GM12878 (cell line): ENCODE measurements around the gene YY1. TPM values are rescaled to one million over a fixed set of nuclear protein-coding genes. Genes with fewer than 3 reads are reported as not detected.
A peak's percentile ranks its signal among the peaks of the same experiment; 100 is the strongest.

Source experiments
- ATAC-seq: fragments of 200-7000 bp; cut with Tn5 transposase; 3 replicates; pipeline ENCODE4 v1.9.1; 2020; ENCODE audit warnings: mild to moderate bottlenecking, moderate library complexity
- BruUV-seq: library from RNA; stranded (reverse); fragments of 400-500 nt; replicated peaks from 2 replicates; lab custom pipeline; 2021; lab: Mats Ljungman, UMichigan
- CTCF ChIA-PET: fragments of 300-600 bp; sonication (Branson Sonifier 250); formaldehyde crosslinking; extraction: SDS; loops from one replicate; lab custom pipeline; 2021; ENCODE audit warnings: inconsistent platforms; lab: Yijun Ruan, JAX
- POLR2A ChIA-PET: fragments of 350-600 bp; formaldehyde crosslinking; extraction: SDS; loops from one replicate; lab custom pipeline; 2021; ENCODE audit warnings: inconsistent platforms; lab: Charles Lee
- RAD21 ChIA-PET: fragments of 300-600 bp; sonication (Branson Sonifier 250); formaldehyde crosslinking; loops from one replicate; lab custom pipeline; 2023; ENCODE audit warnings: antibody characterized with exemption; ENCODE audit not compliant: unreplicated experiment; lab: Charles Lee
- SMC1A ChIA-PET: fragments of 300-600 bp; sonication (Branson Sonifier 250); formaldehyde crosslinking; loops from one replicate; lab custom pipeline; 2023; ENCODE audit not compliant: unreplicated experiment, uncharacterized antibody; lab: Charles Lee
- DNase-seq: peaks from one replicate; pipeline ENCODE4 v3.0.0-alpha.2; 2011; ENCODE audit warnings: low read depth, low spot score
- FAIRE-seq: peaks from 3 replicates; lab custom pipeline; 2011; peaks lifted over from hg19 to GRCh38; lab: Jason Lieb, UNC
- H2AFZ ChIP-seq: 2 replicates; pipeline ENCODE4 v1.6.0; 2011; ENCODE audit warnings: low read depth, low read length, control low read depth; ENCODE audit not compliant: control insufficient read depth
- H3K27ac ChIP-seq: 2 replicates; pipeline ENCODE4 v1.5.1; 2011; ENCODE audit warnings: control low read depth; ENCODE audit not compliant: control insufficient read depth, insufficient read depth
- H3K27me3 ChIP-seq, 2 experiments: replicated peaks in 1 of 2; 2 replicates each; pipeline versions ENCODE4 v1.6.0 to v1.6.1; 2011; ENCODE audit warnings: low read length in 1 of 2; ENCODE audit not compliant: control insufficient read depth in 2 of 2, insufficient read depth in 2 of 2
- H3K36me3 ChIP-seq, 2 experiments: 2 replicates each; pipeline ENCODE4 v1.5.1; 2011; ENCODE audit warnings: low read length in 1 of 2; ENCODE audit not compliant: control insufficient read depth in 2 of 2, insufficient read depth in 2 of 2
- H3K4me1 ChIP-seq: 2 replicates; pipeline ENCODE4 v1.6.1; 2011; ENCODE audit warnings: mild to moderate bottlenecking, low read length, moderate library complexity, mixed read lengths; ENCODE audit not compliant: control insufficient read depth, insufficient read depth
- H3K4me2 ChIP-seq: 2 replicates; pipeline ENCODE4 v1.6.0; 2011; ENCODE audit warnings: control low read depth; ENCODE audit not compliant: control insufficient read depth, insufficient read depth
- H3K4me3 ChIP-seq: fragments of 200-600 bp; sonication (generic); 2 replicates; pipeline ENCODE4 v1.5.1; 2016
- H3K79me2 ChIP-seq: 2 replicates; pipeline ENCODE4 v1.6.0; 2011; ENCODE audit warnings: low read length; ENCODE audit not compliant: control insufficient read depth, insufficient read depth
- H3K9ac ChIP-seq: 2 replicates; pipeline ENCODE4 v1.8.0; 2011; ENCODE audit warnings: low read length, control low read depth, mixed read lengths; ENCODE audit not compliant: control insufficient read depth, insufficient read depth
- H3K9me3 ChIP-seq: replicated peaks from 3 replicates; pipeline ENCODE4 v1.5.1; 2011; ENCODE audit warnings: mild to moderate bottlenecking, low read length; ENCODE audit not compliant: control insufficient read depth, insufficient read depth
- H4K20me1 ChIP-seq: 2 replicates; pipeline ENCODE4 v1.6.0; 2011; ENCODE audit not compliant: control insufficient read depth, insufficient read depth
- RUNX3 ChIP-seq: IDR thresholded peaks from 2 replicates; pipeline ENCODE4 v1.6.1; 2012; ENCODE audit warnings: low read length, inconsistent platforms
- ZNF24 ChIP-seq: fragments of 450-650 bp; IDR thresholded peaks from 2 replicates; pipeline ENCODE4 v1.6.1; 2017; ENCODE audit warnings: antibody characterized with exemption, mild to moderate bottlenecking
- WGBS: methylation state at CpG from one replicate; pipeline ENCODE4 v1.1.6; 2016; ENCODE audit warnings: low lambda C conversion rate; ENCODE audit not compliant: insufficient replicate concordance, insufficient coverage; ENCODE audit errors: missing lambda C conversion rate; 5-methylcytosine and 5-hydroxymethylcytosine counted together
- in situ Hi-C: fragments of 300-500 bp; cut with MboI; formaldehyde crosslinking; loops from 9 replicates; pipeline ENCODE4 v1.14.3; 2018; ENCODE audit warnings: mixed read lengths
- intact Hi-C: fragments of 100-400 bp; cut with micrococcal nuclease; formaldehyde crosslinking; loops from one replicate; pipeline ENCODE4 v1.14.2; 2022; ENCODE audit not compliant: unreplicated experiment
- polyA plus RNA-seq, 11 experiments: library from polyadenylated mRNA; depleted of rRNA in 4 of 11; unstranded in 6 of 11; stranded (reverse) in 5 of 11; fragments of >200 nt; fragmentation: Nextera tagmentation in 4 of 11; fragmentation: Illumina TruSeq in 1 of 11; extraction: Ambion mirVana in 4 of 11; extraction: Trizol in 1 of 11; gene quantifications; 1 replicate in 1 of 11; 2 replicates in 10 of 11; pipeline versions ENCODE4 v1.2.1 to v1.2.3, GENCODE V29; 2011 to 2016; ENCODE audit warnings: inconsistent platforms in 2 of 11, missing spikeins in 2 of 11, low read depth in 1 of 11
- total RNA-seq, 4 experiments: library from RNA; depleted of rRNA in 3 of 4; stranded (reverse); fragments of >200 nt in 3 of 4; fragmentation: Illumina TruSeq in 1 of 4; extraction: Trizol in 1 of 4; gene quantifications; 2 replicates each; pipeline versions ENCODE4 v1.2.1 to v1.2.3, GENCODE V29; 2013 to 2021
- TF ChIP-seq, protein P1 (sequence below): fragments of 450-650 bp; IDR thresholded peaks from 2 replicates; pipeline ENCODE4 v1.6.1; 2017; ENCODE audit warnings: mild to moderate bottlenecking, moderate library complexity
- TF ChIP-seq, protein P2 (sequence below): fragments of 450-650 bp; IDR thresholded peaks from 2 replicates; pipeline ENCODE4 v1.6.1; 2017; ENCODE audit warnings: borderline replicate concordance

Gene YY1
- total and polyA plus RNA-seq, 10 of the 15 experiments (the other 5 are each of a cell fraction or from before 2014, with no cell fraction given), result 23.7 to 74.0 (median 39.9) TPM

DNA sequence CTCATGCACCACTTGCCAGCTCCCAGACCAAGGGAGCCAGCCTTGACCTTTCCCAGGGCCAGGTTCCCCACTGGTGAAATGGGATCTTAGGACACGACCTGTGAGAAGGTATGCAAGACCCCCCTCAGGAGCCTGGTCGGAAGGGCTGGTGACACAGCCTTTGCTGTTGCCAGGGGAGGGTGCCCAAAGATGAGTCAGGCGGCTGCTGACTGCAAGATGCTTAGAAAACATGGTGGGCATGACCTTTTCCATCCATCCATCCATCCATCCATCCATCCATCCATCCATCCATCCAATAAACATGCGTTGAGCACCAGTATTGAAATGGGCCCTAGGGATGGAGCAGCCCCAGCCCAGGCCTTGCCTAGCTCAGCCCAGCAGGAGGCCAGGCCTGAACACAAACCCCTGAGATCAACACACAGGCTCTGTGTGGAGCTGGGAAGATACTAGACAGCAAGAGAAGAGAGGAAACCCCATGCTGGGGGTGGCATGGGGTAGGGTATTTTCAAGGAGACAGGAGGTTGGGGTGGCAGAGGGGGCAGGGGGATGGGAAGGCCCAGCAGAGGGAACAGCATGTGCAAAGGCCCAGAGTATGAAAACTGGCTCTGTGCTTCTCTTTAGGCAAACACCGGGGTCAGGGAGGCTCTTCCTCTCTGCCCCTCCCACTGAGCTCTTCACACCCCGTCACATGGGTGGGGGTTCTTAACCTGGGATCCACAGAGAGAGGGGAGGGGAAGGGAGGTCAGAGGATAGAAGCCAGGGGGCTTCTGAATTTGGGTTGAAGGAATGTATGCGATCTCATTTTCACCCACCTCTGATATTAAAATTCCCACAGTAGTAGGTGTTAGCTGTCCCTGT lies 26.2 kb upstream of the YY1 start:
- Histone ChIP-seq H3K9me3 (no peaks in the 10 kb centered on the region; the same call in 2 of the 3 replicates), H3K4me2 (peak overlapping the region; percentile 79; the same call in 1 of the 2 replicates), H3K27ac (no peak overlapping the region), H3K36me3 (no peaks in the 10 kb centered on the region), H2AFZ (no peak overlapping the region), H3K4me3 (no peak overlapping the region), H3K27me3 (no peaks in the 10 kb centered on the region), H3K4me1 (peaks cover 9% of the 10 kb centered on the region; the same call in 1 of the 2 replicates), H3K9ac (no peak overlapping the region), H3K79me2 (peaks cover 6% of the 10 kb centered on the region), H4K20me1 (no peaks in the 10 kb centered on the region)
- intact Hi-C loops, result no loop called here
- WGBS, result 73% methylated on average over 7 of the region's 7 CpGs
- SMC1A ChIA-PET, result interaction anchor here (1.5 kb wide), 2 partner anchors 12 to 29 kb away, joined by 4 to 8 read pairs; no protein-coding TSS in a partner anchor
- RAD21 ChIA-PET, result interaction anchor here (0.7 to 1.2 kb wide), 2 partner anchors 8 to 9 kb away, joined by 4 to 5 read pairs; no protein-coding TSS in a partner anchor
- POLR2A ChIA-PET, result interaction anchor here (0.8 kb wide), 1 partner anchor 21 kb away, joined by 4 read pairs; no protein-coding TSS in a partner anchor
- CTCF ChIA-PET, result interaction anchor here (1.0 to 7.3 kb wide), 5 partner anchors 9 to 29 kb away, joined by 3 to 29 read pairs (median 4); no protein-coding TSS in a partner anchor
- FAIRE-seq (no peak), DNase-seq (no peak), ATAC-seq (no peak)
- in situ Hi-C loops, result no loop called here
- TF ChIP-seq RUNX3, result no peak
- TF ChIP-seq, protein P1, sequence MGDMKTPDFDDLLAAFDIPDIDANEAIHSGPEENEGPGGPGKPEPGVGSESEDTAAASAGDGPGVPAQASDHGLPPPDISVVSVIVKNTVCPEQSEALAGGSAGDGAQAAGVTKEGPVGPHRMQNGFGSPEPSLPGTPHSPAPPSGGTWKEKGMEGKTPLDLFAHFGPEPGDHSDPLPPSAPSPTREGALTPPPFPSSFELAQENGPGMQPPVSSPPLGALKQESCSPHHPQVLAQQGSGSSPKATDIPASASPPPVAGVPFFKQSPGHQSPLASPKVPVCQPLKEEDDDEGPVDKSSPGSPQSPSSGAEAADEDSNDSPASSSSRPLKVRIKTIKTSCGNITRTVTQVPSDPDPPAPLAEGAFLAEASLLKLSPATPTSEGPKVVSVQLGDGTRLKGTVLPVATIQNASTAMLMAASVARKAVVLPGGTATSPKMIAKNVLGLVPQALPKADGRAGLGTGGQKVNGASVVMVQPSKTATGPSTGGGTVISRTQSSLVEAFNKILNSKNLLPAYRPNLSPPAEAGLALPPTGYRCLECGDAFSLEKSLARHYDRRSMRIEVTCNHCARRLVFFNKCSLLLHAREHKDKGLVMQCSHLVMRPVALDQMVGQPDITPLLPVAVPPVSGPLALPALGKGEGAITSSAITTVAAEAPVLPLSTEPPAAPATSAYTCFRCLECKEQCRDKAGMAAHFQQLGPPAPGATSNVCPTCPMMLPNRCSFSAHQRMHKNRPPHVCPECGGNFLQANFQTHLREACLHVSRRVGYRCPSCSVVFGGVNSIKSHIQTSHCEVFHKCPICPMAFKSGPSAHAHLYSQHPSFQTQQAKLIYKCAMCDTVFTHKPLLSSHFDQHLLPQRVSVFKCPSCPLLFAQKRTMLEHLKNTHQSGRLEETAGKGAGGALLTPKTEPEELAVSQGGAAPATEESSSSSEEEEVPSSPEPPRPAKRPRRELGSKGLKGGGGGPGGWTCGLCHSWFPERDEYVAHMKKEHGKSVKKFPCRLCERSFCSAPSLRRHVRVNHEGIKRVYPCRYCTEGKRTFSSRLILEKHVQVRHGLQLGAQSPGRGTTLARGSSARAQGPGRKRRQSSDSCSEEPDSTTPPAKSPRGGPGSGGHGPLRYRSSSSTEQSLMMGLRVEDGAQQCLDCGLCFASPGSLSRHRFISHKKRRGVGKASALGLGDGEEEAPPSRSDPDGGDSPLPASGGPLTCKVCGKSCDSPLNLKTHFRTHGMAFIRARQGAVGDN, result no peak
- TF ChIP-seq ZNF24, result no peak
- TF ChIP-seq, protein P2, sequence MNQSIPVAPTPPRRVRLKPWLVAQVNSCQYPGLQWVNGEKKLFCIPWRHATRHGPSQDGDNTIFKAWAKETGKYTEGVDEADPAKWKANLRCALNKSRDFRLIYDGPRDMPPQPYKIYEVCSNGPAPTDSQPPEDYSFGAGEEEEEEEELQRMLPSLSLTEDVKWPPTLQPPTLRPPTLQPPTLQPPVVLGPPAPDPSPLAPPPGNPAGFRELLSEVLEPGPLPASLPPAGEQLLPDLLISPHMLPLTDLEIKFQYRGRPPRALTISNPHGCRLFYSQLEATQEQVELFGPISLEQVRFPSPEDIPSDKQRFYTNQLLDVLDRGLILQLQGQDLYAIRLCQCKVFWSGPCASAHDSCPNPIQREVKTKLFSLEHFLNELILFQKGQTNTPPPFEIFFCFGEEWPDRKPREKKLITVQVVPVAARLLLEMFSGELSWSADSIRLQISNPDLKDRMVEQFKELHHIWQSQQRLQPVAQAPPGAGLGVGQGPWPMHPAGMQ, result no peak
- no TSS peak for BruUV-seq
